Mammary epithelial cell (primary cell): ENCODE results near the gene NDUFAF2.

Experiments used
- EZH2 ChIP-seq: IDR thresholded peaks from 2 replicates; pipeline ENCODE4 v1.6.1; 2012; ENCODE audit warnings: low read length, inconsistent platforms, borderline replicate concordance
- TF ChIP-seq, protein P1 (sequence below), 2 donors: IDR thresholded peaks in 1 of 2; conservative IDR thresholded peaks in 1 of 2; 2 replicates each; pipeline ENCODE4 v1.5.1; 2011 to 2012; ENCODE audit warnings: inconsistent platforms in 2 of 2, low read length in 2 of 2, mild to moderate bottlenecking in 2 of 2, control low read depth in 1 of 2, low read depth in 1 of 2; ENCODE audit not compliant: insufficient read depth in 1 of 2; ENCODE audit errors: extremely low read depth in 1 of 2

DNA sequence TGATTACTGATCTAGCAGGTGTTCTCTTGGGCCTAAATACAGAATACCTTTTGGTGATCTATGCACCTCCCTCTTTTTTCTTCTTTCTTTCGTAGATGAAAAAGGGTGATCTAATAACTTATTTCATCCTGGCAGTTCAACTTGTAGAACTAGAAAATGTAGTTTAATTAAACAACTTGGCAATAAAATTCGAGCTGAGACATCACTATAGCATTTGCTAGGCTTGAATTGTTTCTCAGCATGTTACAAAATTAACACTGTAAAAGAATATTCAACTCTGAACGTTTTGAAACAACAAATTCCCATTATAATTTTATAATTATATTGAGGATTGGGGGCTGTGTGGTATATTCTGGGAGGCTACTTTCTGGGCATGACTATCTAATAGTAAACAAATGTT is 197.8 kb downstream of the NDUFAF2 start:
- TF ChIP-seq, protein P1, sequence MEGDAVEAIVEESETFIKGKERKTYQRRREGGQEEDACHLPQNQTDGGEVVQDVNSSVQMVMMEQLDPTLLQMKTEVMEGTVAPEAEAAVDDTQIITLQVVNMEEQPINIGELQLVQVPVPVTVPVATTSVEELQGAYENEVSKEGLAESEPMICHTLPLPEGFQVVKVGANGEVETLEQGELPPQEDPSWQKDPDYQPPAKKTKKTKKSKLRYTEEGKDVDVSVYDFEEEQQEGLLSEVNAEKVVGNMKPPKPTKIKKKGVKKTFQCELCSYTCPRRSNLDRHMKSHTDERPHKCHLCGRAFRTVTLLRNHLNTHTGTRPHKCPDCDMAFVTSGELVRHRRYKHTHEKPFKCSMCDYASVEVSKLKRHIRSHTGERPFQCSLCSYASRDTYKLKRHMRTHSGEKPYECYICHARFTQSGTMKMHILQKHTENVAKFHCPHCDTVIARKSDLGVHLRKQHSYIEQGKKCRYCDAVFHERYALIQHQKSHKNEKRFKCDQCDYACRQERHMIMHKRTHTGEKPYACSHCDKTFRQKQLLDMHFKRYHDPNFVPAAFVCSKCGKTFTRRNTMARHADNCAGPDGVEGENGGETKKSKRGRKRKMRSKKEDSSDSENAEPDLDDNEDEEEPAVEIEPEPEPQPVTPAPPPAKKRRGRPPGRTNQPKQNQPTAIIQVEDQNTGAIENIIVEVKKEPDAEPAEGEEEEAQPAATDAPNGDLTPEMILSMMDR (conservative IDR thresholded peaks at IDR 0.05 in 1 of 2, IDR thresholded peaks at IDR 0.05 in 1 of 2; ENCODE audit: extremely low read depth in 1 of 2, insufficient read depth in 1 of 2, low read depth in 1 of 2, low read length in 2 of 2), result no peak
- TF ChIP-seq EZH2, result no peak
